H1 (cell line): ENCODE results near the gene SPG7. TPM values are rescaled to one million over a fixed set of nuclear protein-coding genes. Genes with fewer than 3 reads are reported as not detected.

Experiments
- CTCF ChIA-PET: fragments of 300-600 bp; sonication (Branson Sonifier 250); formaldehyde crosslinking; loops from one replicate; lab custom pipeline; 2021; ENCODE audit not compliant: partially characterized antibody; lab: Charles Lee
- POLR2A ChIA-PET: fragments of 300-600 bp; sonication (Branson Sonifier 250); formaldehyde crosslinking; loops from one replicate; lab custom pipeline; 2021; ENCODE audit warnings: inconsistent platforms; ENCODE audit not compliant: partially characterized antibody; lab: Charles Lee
- DNase-seq, 2 experiments: peaks; one replicate each; pipeline versions ENCODE4 v3.0.0 to v3.0.0-alpha.2; 2010 to 2022; ENCODE audit warnings: low spot score in 2 of 2, low read depth in 1 of 2, mixed read lengths in 1 of 2
- FAIRE-seq: peaks from 2 replicates; lab custom pipeline; 2011; peaks lifted over from hg19 to GRCh38; lab: Jason Lieb, UNC
- H2AFZ ChIP-seq: 2 replicates; pipeline ENCODE4 v1.8.1; 2012; ENCODE audit warnings: low read length, inconsistent platforms
- H2AK5ac ChIP-seq: 2 replicates; pipeline ENCODE4 v1.6.1; 2013; ENCODE audit warnings: low read depth, low read length
- H2BK120ac ChIP-seq: replicated peaks from 2 replicates; pipeline ENCODE3; 2013; ENCODE audit warnings: low read depth, low read length, inconsistent platforms
- H2BK12ac ChIP-seq: 2 replicates; pipeline ENCODE4 v1.6.1; 2013; ENCODE audit warnings: low read depth, low read length
- H2BK15ac ChIP-seq: 2 replicates; pipeline ENCODE4 v1.6.1; 2013; ENCODE audit warnings: low read length
- H2BK20ac ChIP-seq: 2 replicates; pipeline ENCODE4 v1.6.1; 2013; ENCODE audit warnings: low read length
- H2BK5ac ChIP-seq: 2 replicates; pipeline ENCODE4 v1.6.1; 2013; ENCODE audit warnings: low read depth, low read length
- H3K14ac ChIP-seq: 2 replicates; pipeline ENCODE4 v1.6.1; 2013; ENCODE audit warnings: inconsistent platforms; ENCODE audit not compliant: insufficient read length
- H3K18ac ChIP-seq: 2 replicates; pipeline ENCODE4 v1.6.1; 2013; ENCODE audit warnings: low read length; ENCODE audit errors: extremely low read depth
- H3K23ac ChIP-seq: 2 replicates; pipeline ENCODE4 v1.6.1; 2013; ENCODE audit warnings: inconsistent platforms; ENCODE audit not compliant: insufficient read length
- H3K23me2 ChIP-seq: 2 replicates; pipeline ENCODE4 v1.6.1; 2013; ENCODE audit warnings: low read depth, low read length
- H3K27ac ChIP-seq: 2 replicates; pipeline ENCODE4 v1.6.1; 2011; ENCODE audit warnings: low read depth, low read length, inconsistent platforms
- H3K27me3 ChIP-seq, 4 experiments: replicated peaks in 1 of 4; 1 replicate in 1 of 4; 2 replicates in 3 of 4; pipeline versions ENCODE4 v1.6.1 to v1.8.1; 2011 to 2013; ENCODE audit warnings: low read length in 3 of 4, mild to moderate bottlenecking in 3 of 4, inconsistent platforms in 2 of 4, mixed read lengths in 2 of 4, moderate library complexity in 1 of 4; ENCODE audit not compliant: control insufficient read depth in 3 of 4, insufficient read depth in 3 of 4; ENCODE audit errors: extremely low read depth in 1 of 4
- H3K36me3 ChIP-seq, 4 experiments: 2 replicates each; pipeline versions ENCODE4 v1.6.1 to v1.8.1; 2011 to 2013; ENCODE audit warnings: mild to moderate bottlenecking in 4 of 4, low read length in 3 of 4, moderate library complexity in 2 of 4, control low read depth in 1 of 4, inconsistent platforms in 1 of 4; ENCODE audit not compliant: insufficient read depth in 4 of 4, control insufficient read depth in 2 of 4
- H3K4ac ChIP-seq: replicated peaks from 2 replicates; pipeline ENCODE3; 2013; ENCODE audit warnings: low read length, low read depth, mixed read lengths, inconsistent platforms; ENCODE audit not compliant: insufficient read length
- H3K4me1 ChIP-seq, 4 experiments: replicated peaks in 1 of 4; 1 replicate in 1 of 4; 2 replicates in 3 of 4; pipeline versions ENCODE4 v1.6.1 to v1.8.1; 2011 to 2013; ENCODE audit warnings: low read length in 3 of 4, inconsistent platforms in 2 of 4, mixed read lengths in 1 of 4; ENCODE audit not compliant: insufficient read depth in 4 of 4, control insufficient read depth in 3 of 4
- H3K4me2 ChIP-seq, 2 experiments: 2 replicates each; pipeline versions ENCODE4 v1.6.1 to v1.8.1; 2011 to 2013; ENCODE audit warnings: low read depth in 2 of 2, low read length in 2 of 2, control low read depth in 1 of 2, inconsistent platforms in 1 of 2, mild to moderate bottlenecking in 1 of 2; ENCODE audit not compliant: insufficient read depth in 1 of 2
- H3K4me3 ChIP-seq, 4 experiments: fragments of 200-600, 300-600 bp in 1 of 4; sonication (generic), shearing (Covaris generic), sonication (Bioruptor Twin) in 1 of 4; 2 replicates each; pipeline versions ENCODE4 v1.5.1 to v1.8.1; 2011 to 2016; ENCODE audit warnings: low read length in 4 of 4, low read depth in 3 of 4, control low read depth in 2 of 4, inconsistent platforms in 2 of 4, mild to moderate bottlenecking in 2 of 4, mixed read lengths in 1 of 4, moderate library complexity in 1 of 4; ENCODE audit not compliant: insufficient read depth in 2 of 4; ENCODE audit errors: extremely low read depth in 1 of 4
- H3K56ac ChIP-seq: replicated peaks from 2 replicates; pipeline ENCODE3; 2013; ENCODE audit warnings: low read depth, mild to moderate bottlenecking, mixed read lengths, low read length, inconsistent platforms; ENCODE audit not compliant: insufficient read length
- H3K79me1 ChIP-seq: 2 replicates; pipeline ENCODE4 v1.6.1; 2013; ENCODE audit warnings: low read depth, low read length, control low read depth
- H3K79me2 ChIP-seq, 2 experiments: 2 replicates each; pipeline versions ENCODE4 v1.6.1 to v1.8.1; 2012 to 2013; ENCODE audit warnings: low read length in 2 of 2, mild to moderate bottlenecking in 2 of 2, inconsistent platforms in 1 of 2; ENCODE audit not compliant: insufficient read depth in 2 of 2, control insufficient read depth in 1 of 2
- H3K9ac ChIP-seq, 4 experiments: replicated peaks in 1 of 4; 1 replicate in 1 of 4; 2 replicates in 3 of 4; pipeline versions ENCODE4 v1.6.1 to v1.8.1; 2011 to 2013; ENCODE audit warnings: low read depth in 3 of 4, low read length in 3 of 4, control low read depth in 2 of 4, mild to moderate bottlenecking in 2 of 4, moderate library complexity in 2 of 4, inconsistent platforms in 1 of 4; ENCODE audit errors: extremely low read depth in 1 of 4
- H3K9me3 ChIP-seq, 2 experiments: 2 replicates each; pipeline versions ENCODE4 v1.6.1 to v1.8.1; 2012 to 2013; ENCODE audit warnings: mild to moderate bottlenecking in 2 of 2, moderate library complexity in 2 of 2, control low read depth in 1 of 2, inconsistent platforms in 1 of 2, low read depth in 1 of 2, low read length in 1 of 2, mixed read lengths in 1 of 2; ENCODE audit not compliant: insufficient read depth in 2 of 2
- H4K20me1 ChIP-seq, 2 experiments: replicated peaks in 1 of 2; 2 replicates each; pipeline versions ENCODE3 to v1.8.1; 2011 to 2013; ENCODE audit warnings: inconsistent platforms in 2 of 2, low read length in 2 of 2, mild to moderate bottlenecking in 1 of 2; ENCODE audit not compliant: insufficient read depth in 2 of 2, control insufficient read depth in 1 of 2
- H4K5ac ChIP-seq: 2 replicates; pipeline ENCODE4 v1.6.1; 2013; ENCODE audit warnings: low read length, low read depth, mixed read lengths, inconsistent platforms; ENCODE audit not compliant: insufficient read length
- H4K8ac ChIP-seq: 2 replicates; pipeline ENCODE4 v1.8.0; 2013; ENCODE audit warnings: mild to moderate bottlenecking, moderate library complexity, low read length, inconsistent platforms; ENCODE audit not compliant: insufficient read depth; ENCODE audit errors: extremely low read depth
- H4K91ac ChIP-seq: replicated peaks from 2 replicates; pipeline ENCODE3; 2013; ENCODE audit warnings: low read length, mixed read lengths, inconsistent platforms; ENCODE audit not compliant: insufficient read length
- ASH2L ChIP-seq: fragments of 200-600, 300-600 bp; sonication (generic); IDR thresholded peaks from one replicate; pipeline ENCODE4 v1.7.1; 2017; ENCODE audit warnings: low read length
- BCL11A ChIP-seq, 2 experiments: IDR thresholded peaks; one replicate each; pipeline ENCODE4 v1.6.1; 2011; ENCODE audit warnings: low read depth in 2 of 2, low read length in 2 of 2, mild to moderate bottlenecking in 2 of 2
- CBX8 ChIP-seq: fragments of 300-800, 300-1000 bp; sonication (generic); IDR thresholded peaks from 2 replicates; pipeline ENCODE4 v1.7.1; 2016; ENCODE audit warnings: low read depth, low read length, borderline replicate concordance
- CHD1 ChIP-seq: IDR thresholded peaks from 2 replicates; pipeline ENCODE4 v1.6.1; 2012; ENCODE audit warnings: low read depth, low read length, improper control_type of control experiment
- EGR1 ChIP-seq: IDR thresholded peaks from 2 replicates; pipeline ENCODE4 v1.6.1; 2011; ENCODE audit warnings: low read depth, low read length, borderline replicate concordance
- GTF2F1 ChIP-seq: IDR thresholded peaks from 2 replicates; pipeline ENCODE4 v1.6.1; 2012; ENCODE audit warnings: low read depth, low read length, improper control_type of control experiment, borderline replicate concordance
- JUN ChIP-seq: IDR thresholded peaks from 2 replicates; pipeline ENCODE4 v1.6.1; 2011; ENCODE audit warnings: low read depth, mild to moderate bottlenecking, improper control_type of control experiment, low read length
- KDM5A ChIP-seq: fragments of 200-600 bp; IDR thresholded peaks from 2 replicates; pipeline ENCODE4 v1.7.1; 2012; ENCODE audit warnings: mild to moderate bottlenecking, low read length, inconsistent platforms, mixed read lengths
- POLR2A ChIP-seq, 2 experiments: IDR thresholded peaks; 1 replicate in 1 of 2; 2 replicates in 1 of 2; pipeline ENCODE4 v1.6.1; 2011; ENCODE audit warnings: low read depth in 2 of 2, low read length in 2 of 2, mild to moderate bottlenecking in 2 of 2; ENCODE audit errors: control extremely low read depth in 1 of 2
- POU5F1 ChIP-seq: IDR thresholded peaks from 2 replicates; pipeline ENCODE4 v1.6.1; 2011; ENCODE audit warnings: low read depth, mild to moderate bottlenecking, low read length, moderate library complexity
- RBBP5 ChIP-seq: IDR thresholded peaks from 2 replicates; pipeline ENCODE4 v1.7.1; 2012; ENCODE audit warnings: low read depth, mild to moderate bottlenecking, inconsistent platforms, low read length, moderate library complexity, borderline replicate concordance
- RFX5 ChIP-seq: IDR thresholded peaks from 2 replicates; pipeline ENCODE4 v1.6.1; 2011; ENCODE audit warnings: low read depth, low read length, improper control_type of control experiment, borderline replicate concordance
- SIN3A ChIP-seq, 2 experiments: IDR thresholded peaks in 1 of 2; conservative IDR thresholded peaks in 1 of 2; 2 replicates each; pipeline ENCODE4 v1.6.1; 2011 to 2012; ENCODE audit warnings: low read length in 2 of 2, improper control_type of control experiment in 1 of 2, low read depth in 1 of 2, mild to moderate bottlenecking in 1 of 2
- SP2 ChIP-seq: IDR thresholded peaks from 2 replicates; pipeline ENCODE4 v1.6.1; 2012; ENCODE audit warnings: mild to moderate bottlenecking, low read length, inconsistent platforms
- SP4 ChIP-seq: IDR thresholded peaks from 2 replicates; pipeline ENCODE4 v1.6.1; 2012; ENCODE audit warnings: low read length, inconsistent platforms
- ZNF274 ChIP-seq: IDR thresholded peaks from 2 replicates; pipeline ENCODE4 v1.7.0; 2012; ENCODE audit warnings: low read length, borderline replicate concordance; ENCODE audit errors: extremely low read depth
- WGBS, 2 experiments: shearing (Covaris generic) in 1 of 2; methylation state at CpG; one replicate each; pipeline versions ENCODE4 v1.1.6 to v1.1.7; 2013 to 2015; ENCODE audit warnings: low lambda C conversion rate in 2 of 2, mixed read lengths in 2 of 2, inconsistent platforms in 1 of 2, low coverage in 1 of 2, missing lambda C conversion rate in 1 of 2; ENCODE audit not compliant: insufficient replicate concordance in 2 of 2, insufficient coverage in 1 of 2, insufficient read length in 1 of 2; ENCODE audit errors: extremely low coverage in 1 of 2, missing lambda C conversion rate in 1 of 2; 5-methylcytosine and 5-hydroxymethylcytosine counted together
- polyA plus RNA-seq, 7 experiments: library from polyadenylated mRNA; depleted of rRNA in 3 of 7; stranded (reverse) in 5 of 7; unstranded in 2 of 7; fragments of >200 nt in 5 of 7; fragments of 200-250 nt in 2 of 7; gene quantifications; 1 replicate in 5 of 7; 2 replicates in 1 of 7; 4 replicates in 1 of 7; pipeline versions ENCODE4 v1.2.1 to v1.2.3, GENCODE V29; 2011 to 2013; ENCODE audit warnings: missing spikeins in 2 of 7, mixed read lengths in 2 of 7
- total RNA-seq: library from RNA; stranded (reverse); fragmentation: NEBNext Ultra II Directional; extraction: Animal tissue kit (Norgen Biotek cat#: 25700); gene quantifications from 2 replicates; pipeline ENCODE4 v1.2.1, GENCODE V29; 2021

Gene SPG7
- total and polyA plus RNA-seq, 2 of the 8 experiments (the other 6 are each of a cell fraction or from before 2014, with no cell fraction given) = 72.1 to 113 TPM

DNA sequence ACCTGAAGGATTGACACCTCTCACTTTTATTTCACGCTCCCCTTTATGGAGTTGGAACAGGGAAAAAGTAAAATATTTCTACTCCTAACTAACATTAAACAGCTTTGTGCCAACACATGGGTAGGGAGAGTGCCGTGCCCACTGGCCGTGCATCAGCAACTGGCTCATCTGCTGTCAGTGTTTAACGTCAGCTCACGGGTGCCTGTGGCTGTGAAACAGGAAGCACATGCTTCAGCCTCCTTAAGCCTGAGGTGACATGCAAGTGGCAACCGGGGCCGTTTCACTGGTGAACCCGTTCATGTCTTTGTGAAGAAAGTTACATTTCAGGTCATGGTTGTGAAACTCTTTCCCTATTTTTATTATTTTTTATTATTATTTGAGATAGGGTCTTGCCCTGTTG, 3.2 kb downstream of the SPG7 start:
- CTCF ChIA-PET = no interaction called here
- Histone ChIP-seq H3K27me3 (peaks cover 0 to 4% (median 2%) of the 10 kb centered on the region in 4 experiments; a peak in 3 of 7 replicates), H3K23me2 (peaks cover 12% of the 10 kb centered on the region; the same call in 1 of the 2 replicates), H2BK120ac (no peak overlapping the region), H4K8ac (no peak overlapping the region), H3K27ac (no peak overlapping the region), H3K4me1 (peaks cover 0 to 4% (median 0%) of the 10 kb centered on the region in 4 experiments; a peak in 4 of 7 replicates), H3K9ac (no peak overlapping the region), H3K36me3 (peaks cover 19 to 41% (median 31%) of the 10 kb centered on the region in 4 experiments), H2BK15ac (no peak overlapping the region), H2AK5ac (no peak overlapping the region), H3K4me2 (no peak overlapping the region), H2AFZ (no peak overlapping the region), H2BK20ac (no peak overlapping the region), H3K56ac (no peak overlapping the region), H2BK5ac (no peak overlapping the region), H4K5ac (no peak overlapping the region), H3K79me1 (peaks cover 2% of the 10 kb centered on the region; the same call in 1 of the 2 replicates), H4K20me1 (peaks cover 0 to 8% of the 10 kb centered on the region in 2 experiments), H3K23ac (no peak overlapping the region), H2BK12ac (no peak overlapping the region), H3K14ac (no peak overlapping the region), H3K79me2 (peaks cover 9 to 23% of the 10 kb centered on the region in 2 experiments), H3K4ac (no peak overlapping the region), H3K4me3 (no peak overlapping the region), H4K91ac (no peak overlapping the region), H3K18ac (no peak overlapping the region), H3K9me3 (no peaks in the 10 kb centered on the region)
- no peak for FAIRE-seq
- 93% methylated on average over 8 of the region's 8 CpGs; no CpG with 5 or more reads in 1 of the 2 experiments for WGBS, 2 experiments
- no peak for DNase-seq
- POLR2A ChIA-PET = interaction anchor here (1.5 to 1.8 kb wide), 2 partner anchors 12 to 26 kb away, joined by 3 to 4 read pairs; no protein-coding TSS in a partner anchor
- TF ChIP-seq SP2 (no peak), POU5F1 (no peak), POLR2A (IDR thresholded peaks at IDR 0.05; ENCODE audit: control extremely low read depth in 1 of 2, low read depth in 2 of 2, low read length in 2 of 2) (no peak), ASH2L (no peak), SP4 (no peak), CBX8 (no peak), SIN3A (conservative IDR thresholded peaks at IDR 0.05 in 1 of 2, IDR thresholded peaks at IDR 0.05 in 1 of 2; ENCODE audit: low read depth in 1 of 2, low read length in 2 of 2) (no peak), EGR1 (no peak), RFX5 (no peak), ZNF274 (no peak), GTF2F1 (no peak), JUN (no peak), CHD1 (no peak), BCL11A (IDR thresholded peaks at IDR 0.05; ENCODE audit: low read depth in 2 of 2, low read length in 2 of 2) (no peak), KDM5A (no peak), RBBP5 (no peak)
